ENCODE results near the gene FAM120A.

Gene FAM120A

DNA sequence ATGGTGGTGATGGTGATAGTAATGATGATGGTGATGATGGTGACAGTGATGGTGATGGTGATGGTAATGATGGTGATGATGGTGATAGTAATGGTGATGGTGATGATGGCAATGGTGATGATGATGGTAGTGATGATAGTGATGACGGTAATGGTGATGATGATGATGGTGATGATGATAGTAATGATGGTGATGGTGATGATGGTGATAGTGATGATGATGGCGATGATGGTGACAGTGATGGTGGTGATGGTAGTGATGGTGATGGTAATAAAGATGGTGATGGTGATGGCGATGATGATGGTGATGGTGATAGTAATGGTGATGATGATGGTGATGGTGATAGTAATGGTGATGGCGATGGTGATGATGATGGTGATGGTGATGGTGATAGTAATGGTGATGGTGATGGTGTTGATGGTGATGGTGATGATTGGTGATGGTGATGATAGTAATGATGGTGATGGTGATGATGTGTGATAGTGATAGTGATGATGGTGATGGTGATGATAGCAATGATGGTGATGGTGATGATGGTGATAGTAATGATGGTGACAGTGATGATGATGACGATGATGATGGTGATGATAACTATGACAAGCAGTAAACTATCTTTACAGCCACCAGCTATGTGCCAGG, 163.5 kb downstream of the FAM120A start:
- Histone ChIP-seq H3K27me3 (ENCODE audit: insufficient read depth, low read length, poor library complexity, severe bottlenecking) (no peaks in the 10 kb centered on the region), H3K79me2 (ENCODE audit: insufficient read depth, low read length) (peaks cover 66% of the 10 kb centered on the region), H3K4me1 (ENCODE audit: insufficient read depth, low read length, poor library complexity, severe bottlenecking) (peaks cover 6% of the 10 kb centered on the region), H3K36me3 (ENCODE audit: insufficient read depth, low read length) (no peaks in the 10 kb centered on the region), H3F3A (ENCODE audit: low read depth) (no peaks in the 10 kb centered on the region), H3K4me3 (ENCODE audit: low read length, poor library complexity, severe bottlenecking) (no peak overlapping the region), H3K9me2 (replicated peaks; ENCODE audit: low read depth, low read length) (no peaks in the 10 kb centered on the region), H3K9me3 (ENCODE audit: insufficient read depth, low read depth, low read length) (peaks cover under 1% of the 10 kb centered on the region; the same call in 1 of the 2 replicates), H3K9ac (ENCODE audit: low read depth, low read length, poor library complexity, severe bottlenecking) (no peak overlapping the region), H4K20me1 (ENCODE audit: insufficient read depth, low read length, poor library complexity, severe bottlenecking) (peaks cover 1% of the 10 kb centered on the region), H3K4me2 (ENCODE audit: low read depth, low read length, poor library complexity, severe bottlenecking) (no peak overlapping the region), H2AFZ (ENCODE audit: low read length) (no peak overlapping the region)
- TF ChIP-seq, protein P1, sequence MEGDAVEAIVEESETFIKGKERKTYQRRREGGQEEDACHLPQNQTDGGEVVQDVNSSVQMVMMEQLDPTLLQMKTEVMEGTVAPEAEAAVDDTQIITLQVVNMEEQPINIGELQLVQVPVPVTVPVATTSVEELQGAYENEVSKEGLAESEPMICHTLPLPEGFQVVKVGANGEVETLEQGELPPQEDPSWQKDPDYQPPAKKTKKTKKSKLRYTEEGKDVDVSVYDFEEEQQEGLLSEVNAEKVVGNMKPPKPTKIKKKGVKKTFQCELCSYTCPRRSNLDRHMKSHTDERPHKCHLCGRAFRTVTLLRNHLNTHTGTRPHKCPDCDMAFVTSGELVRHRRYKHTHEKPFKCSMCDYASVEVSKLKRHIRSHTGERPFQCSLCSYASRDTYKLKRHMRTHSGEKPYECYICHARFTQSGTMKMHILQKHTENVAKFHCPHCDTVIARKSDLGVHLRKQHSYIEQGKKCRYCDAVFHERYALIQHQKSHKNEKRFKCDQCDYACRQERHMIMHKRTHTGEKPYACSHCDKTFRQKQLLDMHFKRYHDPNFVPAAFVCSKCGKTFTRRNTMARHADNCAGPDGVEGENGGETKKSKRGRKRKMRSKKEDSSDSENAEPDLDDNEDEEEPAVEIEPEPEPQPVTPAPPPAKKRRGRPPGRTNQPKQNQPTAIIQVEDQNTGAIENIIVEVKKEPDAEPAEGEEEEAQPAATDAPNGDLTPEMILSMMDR (conservative IDR thresholded peaks at IDR 0.05; ENCODE audit: low read length): no peak
- no peak for TF ChIP-seq EZH2phosphoT487 (IDR thresholded peaks at IDR 0.05; ENCODE audit: borderline replicate concordance)
